ENCODE results near the gene AKAP17A. TPM values are rescaled to one million over a fixed set of nuclear protein-coding genes. Genes with fewer than 3 reads are reported as not detected.
"Not testable (repeated sequence)": the region's sequence is repeated elsewhere in the genome, so short reads cannot be mapped to it uniquely, and the experiment has no call there.

Gene AKAP17A, protein sequence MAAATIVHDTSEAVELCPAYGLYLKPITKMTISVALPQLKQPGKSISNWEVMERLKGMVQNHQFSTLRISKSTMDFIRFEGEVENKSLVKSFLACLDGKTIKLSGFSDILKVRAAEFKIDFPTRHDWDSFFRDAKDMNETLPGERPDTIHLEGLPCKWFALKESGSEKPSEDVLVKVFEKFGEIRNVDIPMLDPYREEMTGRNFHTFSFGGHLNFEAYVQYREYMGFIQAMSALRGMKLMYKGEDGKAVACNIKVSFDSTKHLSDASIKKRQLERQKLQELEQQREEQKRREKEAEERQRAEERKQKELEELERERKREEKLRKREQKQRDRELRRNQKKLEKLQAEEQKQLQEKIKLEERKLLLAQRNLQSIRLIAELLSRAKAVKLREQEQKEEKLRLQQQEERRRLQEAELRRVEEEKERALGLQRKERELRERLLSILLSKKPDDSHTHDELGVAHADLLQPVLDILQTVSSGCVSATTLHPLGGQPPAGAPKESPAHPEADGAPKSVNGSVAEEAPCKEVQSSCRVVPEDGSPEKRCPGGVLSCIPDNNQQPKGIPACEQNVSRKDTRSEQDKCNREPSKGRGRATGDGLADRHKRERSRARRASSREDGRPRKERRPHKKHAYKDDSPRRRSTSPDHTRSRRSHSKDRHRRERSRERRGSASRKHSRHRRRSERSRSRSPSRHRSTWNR
- total RNA-seq: 72.4 and 74.4 TPM in 2 replicates

DNA sequence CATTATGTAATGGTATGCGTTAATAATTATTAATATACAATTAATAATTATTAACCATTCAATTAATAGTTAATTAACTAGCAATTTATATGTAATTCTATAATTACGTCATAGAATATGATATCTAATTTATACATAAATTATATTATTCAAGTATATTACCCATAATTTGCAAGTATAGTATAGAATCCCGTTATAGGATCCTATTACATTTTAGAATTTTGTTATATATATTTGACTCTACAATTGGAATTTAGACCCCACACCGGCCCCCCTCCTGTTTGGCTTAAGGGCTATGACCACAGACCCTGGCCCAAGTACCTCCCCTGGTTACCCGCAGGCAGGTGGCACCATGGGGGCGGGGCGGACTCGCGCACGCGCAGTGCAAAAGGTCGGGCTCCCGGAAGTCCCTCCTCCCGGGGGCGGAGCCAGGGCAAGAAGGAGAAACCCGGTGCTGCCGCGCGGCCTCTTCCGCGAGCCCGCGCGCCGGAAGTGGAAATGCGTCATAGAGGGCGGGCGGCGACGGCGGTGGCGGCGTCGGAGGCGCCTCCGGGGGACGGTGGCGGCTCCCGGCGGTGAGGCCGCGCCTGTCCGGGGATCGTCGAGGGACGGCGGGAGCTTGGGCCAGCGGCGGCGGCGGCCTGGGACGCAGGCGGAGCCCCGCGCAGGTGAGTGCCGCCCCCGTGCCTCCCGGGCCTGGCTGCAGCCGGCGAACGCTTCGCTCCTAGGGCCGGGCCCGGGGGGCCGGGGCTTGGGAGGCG is at the start of gene AKAP17A:
TSS of gene AKAP17A (plus strand) at position 503 of the 761 bp plus-strand sequence. CDS start 1,859 bp downstream, outside the sequence.
- intact Hi-C loops (cut with micrococcal nuclease): loop anchor here (1.0 to 5.0 kb wide), 10 partner anchors 10 to 1274 kb away; partner anchors contain the start of genes CD99, GTPBP6, P2RY8 and SLC25A6

DNA sequence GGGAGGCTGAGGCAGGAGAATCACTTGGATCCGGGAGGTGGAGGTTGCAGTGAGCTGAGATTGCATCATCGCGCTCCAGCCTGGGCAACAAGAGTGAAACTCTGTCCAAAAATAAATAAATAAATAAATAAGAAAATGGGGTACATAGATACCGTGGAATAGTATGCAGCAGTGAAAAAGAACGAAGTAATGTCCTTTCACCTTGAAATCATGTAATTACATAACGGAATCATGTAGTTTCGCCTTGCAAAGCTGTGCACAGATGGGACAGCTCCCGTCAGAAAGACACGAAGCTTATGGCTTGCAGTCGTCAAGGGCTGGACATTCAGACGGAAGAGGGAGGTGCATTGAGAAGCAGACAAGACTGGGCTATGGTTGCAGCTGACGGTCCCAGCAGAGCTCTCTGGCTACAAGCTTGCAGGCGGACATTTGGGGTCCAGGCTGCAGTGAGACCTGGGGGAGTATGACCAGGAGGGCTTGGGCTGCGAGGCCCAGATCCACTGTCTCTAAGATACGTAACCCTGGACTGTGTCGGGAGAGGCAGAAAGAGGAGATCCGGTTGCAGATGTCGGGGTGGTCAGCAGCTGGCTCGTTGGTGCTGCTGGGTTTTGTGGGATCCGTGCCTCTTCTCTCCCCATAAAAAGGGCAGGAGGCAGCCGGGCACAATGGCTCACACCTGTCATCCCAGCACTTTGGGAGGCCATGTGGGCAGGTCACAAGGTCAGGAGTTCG is 48.2 kb upstream of the AKAP17A start:
- intact Hi-C loops (cut with micrococcal nuclease): no loop called here

DNA sequence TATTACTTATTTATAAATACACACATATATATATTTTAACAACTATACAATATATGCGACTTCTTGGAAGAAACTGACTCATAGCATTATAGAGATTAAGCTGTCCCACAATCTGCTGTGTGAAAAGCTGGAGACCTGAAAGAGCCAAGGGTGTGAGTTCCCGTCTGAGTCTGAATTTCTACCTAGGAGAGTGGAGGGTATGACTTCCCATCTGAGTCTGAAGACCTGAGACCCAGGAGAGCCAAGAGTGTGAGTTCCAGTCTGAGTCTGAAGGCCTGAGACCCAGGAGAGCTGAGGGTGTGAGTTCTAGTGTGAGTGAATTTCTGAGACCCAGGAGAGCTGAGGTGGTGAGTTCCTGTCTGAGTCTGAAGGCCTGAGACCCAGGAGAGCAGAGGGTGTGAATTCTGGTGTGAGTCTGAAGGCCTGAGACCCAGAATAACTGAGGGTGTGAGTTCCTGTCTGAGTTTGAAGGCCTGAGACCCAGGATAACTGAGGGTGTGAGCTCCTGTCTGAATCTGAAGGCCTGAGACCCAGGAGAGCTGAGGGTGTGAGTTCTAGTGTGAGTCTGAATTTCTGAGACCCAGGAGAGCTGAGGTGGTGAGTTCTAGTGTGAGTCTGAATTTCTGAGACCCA is 45.5 kb upstream of the AKAP17A start:
- intact Hi-C loops (cut with micrococcal nuclease): no loop called here

DNA sequence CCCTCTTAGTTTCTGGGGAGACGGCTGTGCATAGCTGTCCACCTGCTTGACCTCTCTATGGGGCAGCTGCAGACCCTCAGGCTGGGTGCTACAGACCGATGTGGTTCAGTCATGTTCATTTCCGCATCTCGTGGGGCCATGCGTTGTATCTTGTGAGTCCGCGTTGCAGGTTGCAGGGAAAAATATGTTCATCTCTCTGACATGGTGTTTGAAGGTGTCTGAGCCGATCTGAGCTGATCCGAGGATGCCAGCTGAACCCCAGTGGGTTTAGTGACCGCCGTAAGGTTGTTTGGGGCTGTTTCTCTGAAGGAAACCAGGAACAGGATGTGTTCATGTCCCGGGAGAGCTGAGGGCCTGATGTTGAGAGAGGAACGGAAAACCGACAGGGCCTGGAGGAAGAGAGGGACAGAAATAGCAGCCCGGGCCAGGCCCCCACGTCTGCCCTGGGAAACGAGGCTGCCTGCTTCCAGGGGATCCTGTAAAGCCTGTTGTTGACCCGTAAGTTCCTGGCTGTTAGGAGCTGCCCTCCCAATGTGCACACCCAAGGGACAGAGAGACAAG is 44.6 kb upstream of the AKAP17A start:
- intact Hi-C loops (cut with micrococcal nuclease): no loop called here

GRCh38 chrX:1551959-1552546 is 39.4 kb upstream of the AKAP17A start:
- intact Hi-C loops (cut with micrococcal nuclease): no loop called here

- intact Hi-C loops (cut with micrococcal nuclease): loop anchor here (1.0 to 2.0 kb wide), 2 partner anchors 17 to 26 kb away; partner anchors contain the start of gene P2RY8
Observed at GRCh38 chrX:1554469-1555210, 36.8 kb upstream of the AKAP17A start.

DNA sequence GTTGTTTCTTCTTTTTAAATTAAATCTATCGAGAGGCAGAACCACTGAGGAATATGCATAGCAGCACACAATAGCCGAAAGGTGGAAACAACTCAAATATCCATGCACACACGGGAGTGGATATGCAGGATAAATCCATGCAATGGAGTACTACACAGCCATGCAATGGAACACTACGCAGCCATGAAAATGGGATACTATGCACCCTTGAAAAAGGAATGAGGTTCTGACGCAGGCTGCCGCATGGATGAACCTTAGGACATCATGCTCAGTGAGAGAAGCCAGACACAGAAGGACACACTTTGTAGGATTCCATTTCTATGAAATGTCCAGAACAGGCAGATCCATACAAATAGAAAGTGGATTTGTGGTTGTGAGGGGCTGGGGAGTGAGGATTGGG is 36.0 kb upstream of the AKAP17A start:
- intact Hi-C loops (cut with micrococcal nuclease): loop anchor here (1.0 to 2.0 kb wide), 2 partner anchors 18 to 25 kb away; partner anchors contain the start of gene P2RY8

DNA sequence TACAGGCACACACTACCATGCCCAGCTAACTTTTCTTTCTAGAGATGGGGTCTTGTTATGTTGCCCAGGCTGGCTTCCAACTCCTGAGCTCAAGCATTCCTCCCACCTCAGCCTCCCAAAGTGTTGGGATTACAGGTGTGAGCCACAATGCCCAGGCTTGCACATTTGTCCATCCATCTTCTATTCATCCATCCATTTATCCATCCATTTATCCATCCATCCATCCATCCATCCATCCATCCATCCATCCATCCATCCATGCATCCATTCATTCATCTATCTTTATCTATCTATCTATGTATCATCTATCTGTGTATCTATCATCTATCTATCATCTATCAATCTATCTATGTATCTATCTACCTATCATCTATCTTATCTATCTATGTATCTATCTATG is 34.0 kb upstream of the AKAP17A start:
- intact Hi-C loops (cut with micrococcal nuclease): not testable (repeated sequence)

DNA sequence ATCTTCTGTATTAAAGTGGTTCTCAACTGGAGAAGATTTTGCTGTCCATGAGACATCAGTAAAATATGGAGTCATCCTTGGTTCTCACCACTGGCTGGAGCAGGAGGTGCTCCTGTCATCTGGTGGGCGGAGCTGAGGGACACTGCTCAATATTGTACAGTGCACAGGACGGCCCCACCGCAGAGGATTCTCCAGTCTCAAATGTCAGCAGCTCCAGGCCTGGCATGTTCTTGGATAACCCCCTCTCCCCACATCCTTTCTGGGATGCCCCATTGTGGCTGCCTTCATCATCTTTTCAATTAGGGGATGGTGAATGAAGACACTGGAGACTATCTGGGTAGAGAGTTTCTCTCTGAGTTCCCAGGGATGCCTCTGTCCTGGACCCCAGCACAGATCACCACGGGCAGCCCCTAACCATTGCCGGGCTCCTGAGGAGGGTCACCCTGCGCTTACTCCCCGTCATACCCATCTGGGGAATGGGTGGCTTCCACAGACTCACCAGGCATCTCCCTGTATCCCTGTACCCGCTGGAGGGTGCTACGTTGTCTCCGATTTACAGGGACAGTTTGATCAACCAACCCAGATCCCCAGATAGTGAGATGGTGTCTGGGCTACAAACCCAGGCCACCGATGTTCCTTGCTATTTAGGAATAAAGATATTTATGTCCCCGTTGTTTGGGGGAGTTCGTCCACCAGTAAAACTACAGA is 32.5 kb upstream of the AKAP17A start:
- intact Hi-C loops (cut with micrococcal nuclease): no loop called here

GRCh38 chrX:1561164-1561563 is 30.2 kb upstream of the AKAP17A start:
- intact Hi-C loops (cut with micrococcal nuclease): no loop called here

DNA sequence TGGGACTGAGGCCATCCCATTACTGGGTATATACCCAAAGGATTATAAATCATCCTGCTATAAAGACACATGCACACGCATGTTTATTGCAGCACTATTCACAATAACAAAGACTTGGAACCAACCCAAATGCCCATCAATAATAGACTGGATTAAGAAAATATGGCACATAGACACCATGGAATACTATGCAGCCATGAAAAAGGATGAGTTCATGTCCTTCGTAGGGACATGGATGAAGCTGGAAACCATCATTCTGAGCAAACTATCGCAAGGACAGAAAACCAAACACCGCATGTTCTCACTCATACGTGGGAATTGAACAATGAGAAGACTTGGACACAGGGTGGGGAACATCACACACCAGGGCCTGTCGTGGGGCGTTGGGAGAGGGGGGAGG is 27.3 kb upstream of the AKAP17A start:
- intact Hi-C loops (cut with micrococcal nuclease): not testable (repeated sequence)

DNA sequence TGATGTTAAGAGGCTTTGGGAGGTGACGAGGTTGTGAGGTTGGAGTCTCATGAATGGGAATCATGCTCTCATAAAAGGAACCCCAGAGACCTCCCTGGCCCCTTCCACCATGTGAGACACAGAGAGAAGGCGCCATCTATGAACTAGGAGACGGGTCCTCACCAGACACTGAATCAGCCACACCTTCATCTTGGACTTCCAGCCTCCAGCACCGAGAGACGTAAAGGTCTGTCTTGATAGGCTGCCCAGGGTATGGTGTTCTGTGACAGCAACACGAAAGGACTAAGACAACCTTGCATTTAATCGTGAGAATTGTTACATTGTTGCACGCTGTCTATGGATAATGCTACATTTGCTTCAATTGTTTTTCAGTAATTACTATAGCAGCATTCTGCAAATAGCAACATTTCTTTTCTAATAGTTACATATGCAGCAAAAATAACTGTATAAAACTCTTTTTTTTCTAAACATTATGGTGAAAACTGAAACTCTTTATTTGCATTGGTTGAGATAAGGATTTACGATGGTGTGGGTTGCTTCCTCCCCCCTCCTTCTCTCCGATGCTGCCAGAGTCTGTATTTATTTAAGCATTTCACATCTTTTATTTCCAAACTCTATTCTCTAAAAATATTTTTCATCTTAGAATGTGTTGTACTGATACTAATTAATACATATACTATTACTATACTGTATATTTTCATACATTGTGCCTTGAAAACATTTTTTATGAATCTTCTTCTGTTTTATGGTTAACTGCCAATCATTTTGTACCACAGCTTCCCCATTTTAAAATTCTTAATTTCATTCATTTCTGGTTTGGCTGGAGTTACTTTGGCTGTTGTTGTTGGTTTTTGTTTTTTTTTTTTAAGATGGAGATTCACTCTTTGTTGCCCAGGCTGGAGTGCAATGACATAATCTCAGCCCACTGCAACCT is 26.4 kb upstream of the AKAP17A start:
- intact Hi-C loops (cut with micrococcal nuclease): no loop called here

- intact Hi-C loops (cut with micrococcal nuclease): not testable (repeated sequence)
Observed at GRCh38 chrX:1574181-1574580, 17.2 kb upstream of the AKAP17A start.

- intact Hi-C loops (cut with micrococcal nuclease): loop anchor here (1.0 kb wide), 1 partner anchor 39 kb away; the partner anchor contains the start of gene P2RY8
Observed at GRCh38 chrX:1576201-1576992, 15.0 kb upstream of the AKAP17A start.

GRCh38 chrX:1577845-1578244 is 13.6 kb upstream of the AKAP17A start:
- intact Hi-C loops (cut with micrococcal nuclease): no loop called here

- intact Hi-C loops (cut with micrococcal nuclease): no loop called here
Observed at GRCh38 chrX:1578511-1579173, 12.8 kb upstream of the AKAP17A start.
